Adipose tissue (tissue), 3 donors: Measurements from ENCODE around the gene KDM4C. TPM values are rescaled to one million over a fixed set of nuclear protein-coding genes. Genes with fewer than 3 reads are reported as not detected.

Experiments
- H3K27ac ChIP-seq: one replicate; pipeline ENCODE4 v1.5.1; 2013; ENCODE audit warnings: low read depth, low read length
- WGBS, 3 donors: extraction: QIAGEN DNeasy Blood & Tissue Kit; methylation state at CpG; one replicate each; pipeline ENCODE4 v1.1.7; 2013; 5-methylcytosine and 5-hydroxymethylcytosine counted together
- polyA plus RNA-seq, 3 donors: library from polyadenylated mRNA; stranded (reverse); fragments of 200-250 nt; gene quantifications; one replicate each; pipeline ENCODE4 v1.2.3, GENCODE V29; 2013
- donor health status: healthy with polysubstance abuse.
- donor health status: Bipolar disorder and iron deficiency.
- donor health status: healthy.

KDM4C gene
- polyA plus RNA-seq, 3 donors: 7.2 to 9.6 (median 8.7) TPM

- WGBS, 3 donors: 68 to 73% (median 72%) methylated on average over 3 of the region's 3 CpGs
- no peak overlapping the region for H3K27ac ChIP-seq
Measured at GRCh38 chr9:6911901-6912638, 154.3 kb downstream of the KDM4C start.

GRCh38 chr9:6915635-6916034 lies 157.9 kb downstream of the KDM4C start:
- H3K27ac ChIP-seq: no peak overlapping the region
- WGBS, 3 donors: 79 to 90% (median 84%) methylated on average over 4 of the region's 4 CpGs

GRCh38 chr9:6917162-6917561 lies 159.4 kb downstream of the KDM4C start:
- no peak overlapping the region for H3K27ac ChIP-seq

- no peak overlapping the region for H3K27ac ChIP-seq
Measured at GRCh38 chr9:6920041-6920440, 162.3 kb downstream of the KDM4C start.

GRCh38 chr9:6921315-6921714 lies 163.5 kb downstream of the KDM4C start:
- WGBS, 3 donors: 88 to 90% (median 89%) methylated on average over 5 of the region's 5 CpGs
- H3K27ac ChIP-seq: no peak overlapping the region

- WGBS, 3 donors: 68 to 96% (median 77%) methylated on average over 2 of the region's 2 CpGs
- no peak overlapping the region for H3K27ac ChIP-seq
Measured at GRCh38 chr9:6922124-6922676, 164.4 kb downstream of the KDM4C start.

GRCh38 chr9:6922680-6923079 lies 164.9 kb downstream of the KDM4C start:
- WGBS, 3 donors: 62 to 96% (median 73%) methylated on average over 2 of the region's 2 CpGs

GRCh38 chr9:6923086-6923485 lies 165.3 kb downstream of the KDM4C start:
- WGBS, 3 donors: 77 to 88% (median 83%) methylated on average over 5 of the region's 5 CpGs
- H3K27ac ChIP-seq: no peak overlapping the region

More at GRCh38 chr9:6922680-6923079, 164.9 kb downstream of the KDM4C start:
- no peak overlapping the region for H3K27ac ChIP-seq

- H3K27ac ChIP-seq: no peak overlapping the region
Measured at GRCh38 chr9:6924149-6924548, 166.4 kb downstream of the KDM4C start.

GRCh38 chr9:6924988-6925563 lies 167.3 kb downstream of the KDM4C start:
- 52 to 93% (median 83%) methylated on average over 8 of the region's 8 CpGs for WGBS, 3 donors
- no peak overlapping the region for H3K27ac ChIP-seq

More at GRCh38 chr9:6924149-6924548, 166.4 kb downstream of the KDM4C start:
- 61 to 73% (median 71%) methylated on average over 3 of the region's 3 CpGs for WGBS, 3 donors

GRCh38 chr9:6925836-6926235 lies 168.1 kb downstream of the KDM4C start:
- H3K27ac ChIP-seq: no peak overlapping the region
- WGBS, 3 donors: 93 to 95% (median 95%) methylated on average over 12 of the region's 12 CpGs

GRCh38 chr9:6926436-6926835 lies 168.7 kb downstream of the KDM4C start:
- H3K27ac ChIP-seq: no peak overlapping the region
- 40 to 91% (median 84%) methylated on average over 4 of the region's 4 CpGs for WGBS, 3 donors

- WGBS, 3 donors: 45 to 83% (median 74%) methylated on average over 1 of the region's 1 CpG
- no peak overlapping the region for H3K27ac ChIP-seq
Measured at GRCh38 chr9:6927838-6928237, 170.1 kb downstream of the KDM4C start.

GRCh38 chr9:6928863-6929262 lies 171.1 kb downstream of the KDM4C start:
- 77 to 88% (median 87%) methylated on average over 2 of the region's 2 CpGs for WGBS, 3 donors
- no peak overlapping the region for H3K27ac ChIP-seq

GRCh38 chr9:6929441-6930215 lies 171.9 kb downstream of the KDM4C start:
- no peak overlapping the region for H3K27ac ChIP-seq
- WGBS, 3 donors: 65 to 79% (median 74%) methylated on average over 3 of the region's 3 CpGs

- no peak overlapping the region for H3K27ac ChIP-seq
Measured at GRCh38 chr9:6930827-6931226, 173.1 kb downstream of the KDM4C start.

- H3K27ac ChIP-seq: no peak overlapping the region
- 62 to 89% (median 78%) methylated on average over 4 of the region's 4 CpGs for whole genome bisulfite sequencing, 3 donors
Measured at GRCh38 chr9:6931913-6932312, 174.1 kb downstream of the KDM4C start.

GRCh38 chr9:6936103-6936502 lies 178.3 kb downstream of the KDM4C start:
- no peak overlapping the region for H3K27ac ChIP-seq
- 83 to 92% (median 88%) methylated on average over 1 of the region's 1 CpG for WGBS, 3 donors

GRCh38 chr9:6937209-6937608 lies 179.4 kb downstream of the KDM4C start:
- WGBS, 3 donors: 95 to 98% (median 96%) methylated on average over 2 of the region's 2 CpGs
- no peak overlapping the region for H3K27ac ChIP-seq
